ENCODE measurements around the gene ZNF672.

DNA sequence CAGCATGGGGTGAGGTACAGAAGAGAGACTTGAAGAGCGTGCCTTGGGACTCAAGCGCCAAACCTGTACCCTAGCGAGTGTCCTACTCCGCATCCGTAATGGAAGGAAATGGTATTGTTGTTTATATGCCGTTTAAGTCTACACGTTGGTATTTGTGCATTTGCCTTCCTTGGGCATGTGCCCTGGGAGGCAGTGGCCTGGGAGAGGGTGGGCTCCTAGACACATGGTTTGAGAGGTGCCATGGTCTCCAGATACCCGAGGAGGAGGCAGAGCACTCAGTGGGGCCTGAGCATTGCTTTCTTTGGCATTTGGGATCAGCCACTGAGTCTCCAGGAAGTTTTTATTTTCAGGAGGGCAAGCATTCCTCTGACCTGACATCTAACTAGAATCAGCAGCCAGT lies 6.5 kb downstream of the ZNF672 start:
- no peak for TF ChIP-seq EZH2phosphoT487 (IDR thresholded peaks at IDR 0.05; ENCODE audit: borderline replicate concordance, low read length)
- TF ChIP-seq, protein P1, sequence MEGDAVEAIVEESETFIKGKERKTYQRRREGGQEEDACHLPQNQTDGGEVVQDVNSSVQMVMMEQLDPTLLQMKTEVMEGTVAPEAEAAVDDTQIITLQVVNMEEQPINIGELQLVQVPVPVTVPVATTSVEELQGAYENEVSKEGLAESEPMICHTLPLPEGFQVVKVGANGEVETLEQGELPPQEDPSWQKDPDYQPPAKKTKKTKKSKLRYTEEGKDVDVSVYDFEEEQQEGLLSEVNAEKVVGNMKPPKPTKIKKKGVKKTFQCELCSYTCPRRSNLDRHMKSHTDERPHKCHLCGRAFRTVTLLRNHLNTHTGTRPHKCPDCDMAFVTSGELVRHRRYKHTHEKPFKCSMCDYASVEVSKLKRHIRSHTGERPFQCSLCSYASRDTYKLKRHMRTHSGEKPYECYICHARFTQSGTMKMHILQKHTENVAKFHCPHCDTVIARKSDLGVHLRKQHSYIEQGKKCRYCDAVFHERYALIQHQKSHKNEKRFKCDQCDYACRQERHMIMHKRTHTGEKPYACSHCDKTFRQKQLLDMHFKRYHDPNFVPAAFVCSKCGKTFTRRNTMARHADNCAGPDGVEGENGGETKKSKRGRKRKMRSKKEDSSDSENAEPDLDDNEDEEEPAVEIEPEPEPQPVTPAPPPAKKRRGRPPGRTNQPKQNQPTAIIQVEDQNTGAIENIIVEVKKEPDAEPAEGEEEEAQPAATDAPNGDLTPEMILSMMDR (IDR thresholded peaks at IDR 0.05; ENCODE audit: low read depth, low read length, poor library complexity, severe bottlenecking): no peak
